HG02981 (cell line): Measurements from ENCODE around the gene DCST2.
"Not testable (repeated sequence)": the region's sequence is repeated elsewhere in the genome, so short reads cannot be mapped to it uniquely, and the experiment has no call there.

Source experiments
- ATAC-seq: cut with Tn5 transposase; IDR thresholded peaks from one replicate; pipeline ENCODE4 v1.9.1; 2021; ENCODE audit warnings: mild to moderate bottlenecking, moderate library complexity; ENCODE audit not compliant: unreplicated experiment

Gene DCST2

GRCh38 chr1:155000726-155001424 is 32.7 kb downstream of the DCST2 start:
- peak; percentile 25 for ATAC-seq

- ATAC-seq: no peak
These were observed 33.2 kb downstream of the DCST2 start for GRCh38 chr1:155000411-155000725.

GRCh38 chr1:154999571-155000410 is 33.8 kb downstream of the DCST2 start:
- no peak for ATAC-seq

- no peak for ATAC-seq
These were observed 34.6 kb downstream of the DCST2 start for GRCh38 chr1:154998818-154999570.

GRCh38 chr1:154998201-154998780 is 35.3 kb downstream of the DCST2 start:
- ATAC-seq: no peak

GRCh38 chr1:154996966-154997701 is 36.4 kb downstream of the DCST2 start:
- ATAC-seq: no peak

GRCh38 chr1:154995301-154995983 is 38.1 kb downstream of the DCST2 start:
- not testable (repeated sequence) for ATAC-seq

- ATAC-seq: no peak
These were observed 39.0 kb downstream of the DCST2 start for GRCh38 chr1:154994591-154994990.

GRCh38 chr1:154994269-154994587 is 39.4 kb downstream of the DCST2 start:
- no peak for ATAC-seq

GRCh38 chr1:154993572-154994268 is 39.9 kb downstream of the DCST2 start, which contains the start of gene LENEP:
Gene LENEP (plus strand): TSS chr1:154993586. CDS start chr1:154993608, 22 bp downstream.
- no peak for ATAC-seq

- ATAC-seq: no peak
These were observed 40.6 kb downstream of the DCST2 start for GRCh38 chr1:154992721-154993571.

- ATAC-seq: no peak
These were observed 43.3 kb downstream of the DCST2 start for GRCh38 chr1:154990276-154990675.

- no peak for ATAC-seq
These were observed 44.3 kb downstream of the DCST2 start for GRCh38 chr1:154989195-154989860.

GRCh38 chr1:154988058-154988954 is 45.3 kb downstream of the DCST2 start:
- ATAC-seq: no peak

GRCh38 chr1:154987326-154987725 is 46.3 kb downstream of the DCST2 start:
- ATAC-seq: no peak

GRCh38 chr1:154986736-154987135 is 46.8 kb downstream of the DCST2 start:
- ATAC-seq: not testable (repeated sequence)
